Activated naive CD8-positive, alpha-beta T cell treated with anti-CD3 and anti-CD28 coated beads for 36 hours (primary cell): ENCODE data around the gene TBXAS1. TPM values are rescaled to one million over a fixed set of nuclear protein-coding genes. Genes with fewer than 3 reads are reported as not detected.

ENCODE experiments used
- DNase-seq: peaks from one replicate; pipeline ENCODE4 v3.0.0; 2021
- H3K27ac Mint-ChIP-seq: one replicate; pipeline ENCODE4 v1.8.0; 2022; ENCODE audit warnings: mild to moderate bottlenecking, moderate library complexity, mixed read lengths
- H3K27me3 Mint-ChIP-seq: one replicate; pipeline ENCODE4 v1.8.0; 2022; ENCODE audit warnings: mild to moderate bottlenecking, mixed read lengths
- H3K36me3 Mint-ChIP-seq: one replicate; pipeline ENCODE4 v1.8.0; 2021; ENCODE audit warnings: mild to moderate bottlenecking, mixed read lengths
- H3K4me1 Mint-ChIP-seq: one replicate; pipeline ENCODE4 v1.8.0; 2021; ENCODE audit warnings: mixed read lengths
- H3K4me3 Mint-ChIP-seq: one replicate; pipeline ENCODE4 v1.8.0; 2022; ENCODE audit warnings: mild to moderate bottlenecking, moderate library complexity, mixed read lengths
- H3K9me3 Mint-ChIP-seq: one replicate; pipeline ENCODE4 v1.8.0; 2022; ENCODE audit warnings: mixed read lengths
- total RNA-seq, 2 experiments: library from RNA; stranded (reverse); gene quantifications; one replicate each; pipeline ENCODE4 v1.2.3, GENCODE V29; 2021

The TBXAS1 gene
- 1 to 10 TPM; 1.5 to 1.8 TPM for total RNA-seq

DNA sequence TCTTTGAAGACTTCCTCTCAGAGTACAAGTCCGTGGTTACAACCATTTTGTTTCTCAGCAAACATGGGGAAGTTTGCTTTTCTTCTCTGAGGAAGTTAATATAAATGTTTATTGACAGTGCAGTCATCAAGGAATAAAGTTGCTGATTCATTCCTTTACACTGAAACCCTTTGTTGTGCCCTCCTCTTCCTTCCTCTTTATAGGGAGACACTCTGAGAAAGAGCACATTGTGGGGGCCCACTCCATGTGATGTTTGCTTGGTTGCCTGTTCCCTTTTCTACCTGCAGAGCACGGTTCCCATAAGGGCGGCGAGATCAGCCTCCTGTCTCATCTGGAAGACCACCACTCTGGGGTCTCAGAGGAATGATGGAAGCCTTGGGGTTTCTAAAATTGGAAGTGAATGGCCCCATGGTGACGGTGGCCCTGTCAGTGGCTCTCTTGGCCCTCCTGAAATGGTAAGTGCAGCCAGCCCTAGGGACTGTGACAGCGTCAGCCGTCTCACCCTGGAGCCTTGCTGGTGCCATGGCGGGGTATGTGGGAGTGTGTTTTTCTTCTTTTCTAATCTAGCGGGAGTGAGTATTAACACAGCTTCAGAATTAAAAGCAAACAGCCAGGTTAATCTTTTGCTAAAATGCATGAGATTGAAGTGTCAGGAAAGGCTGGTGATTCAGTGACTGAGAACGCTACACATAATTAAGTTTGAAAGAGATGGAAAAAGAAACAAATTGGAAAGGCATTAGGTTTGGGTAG is at the start of gene TBXAS1:
Gene TBXAS1, plus strand, starts transcription at position 240 of the 750 bp plus-strand sequence. Its CDS starts 127 bp downstream, at position 367.
- Mint-ChIP-seq H3K27me3 (peaks cover 8% of the 10 kb centered on the region), H3K4me1 (peaks cover 19% of the 10 kb centered on the region), H3K9me3 (peaks cover 8% of the 10 kb centered on the region), H3K36me3 (no peaks in the 10 kb centered on the region), H3K27ac (peak within 1 kb of the TSS; percentile 47), H3K4me3 (peak within 1 kb of the TSS; percentile 51)
- DNase-seq = no peak

GRCh38 chr7:139782932-139783331 is 46.1 kb upstream of the TBXAS1 start:
- DNase-seq = no peak
- H3K4me3 Mint-ChIP-seq = no peak overlapping the region
- no peaks in the 10 kb centered on the region for H3K9me3 Mint-ChIP-seq
- H3K27me3 Mint-ChIP-seq = peaks cover 23% of the 10 kb centered on the region
- H3K4me1 Mint-ChIP-seq = peaks cover 3% of the 10 kb centered on the region
- no peak overlapping the region for H3K27ac Mint-ChIP-seq
- H3K36me3 Mint-ChIP-seq = peaks cover 2% of the 10 kb centered on the region

DNA sequence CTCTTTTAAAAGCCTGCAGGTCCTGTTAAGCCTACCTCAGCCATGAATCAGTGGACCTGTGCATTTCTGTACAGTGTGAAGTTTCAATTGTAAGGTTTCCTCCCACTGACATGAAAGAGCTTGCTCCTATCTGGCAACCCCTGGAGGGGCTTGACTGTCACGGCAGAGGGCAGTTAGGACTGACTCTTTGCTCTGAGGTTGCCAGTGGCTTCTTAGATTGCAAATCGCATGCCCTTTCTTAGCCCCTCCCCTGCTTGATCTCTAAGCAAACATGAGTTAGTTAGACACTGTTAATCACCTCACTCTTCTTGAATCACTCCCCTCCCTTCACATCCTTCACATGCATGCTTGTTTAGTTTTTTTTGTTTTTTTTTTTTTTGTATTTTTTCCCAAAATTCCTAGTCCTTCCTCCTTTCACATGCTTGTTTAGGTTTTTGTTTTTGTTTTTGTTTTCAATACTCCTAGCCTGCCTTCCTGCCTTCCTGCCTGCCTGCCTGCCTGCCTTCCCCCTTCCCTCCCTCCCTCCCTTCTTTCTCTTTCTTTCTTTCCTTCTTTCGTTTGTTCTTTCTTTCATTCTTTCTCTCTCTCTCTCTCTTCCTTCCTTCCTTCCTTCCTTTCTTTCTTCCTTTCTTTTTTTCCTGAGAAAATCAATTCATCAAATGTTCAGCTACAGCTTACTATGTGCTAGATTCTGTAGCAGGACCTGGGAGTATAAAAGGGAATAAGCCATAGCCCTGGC is 45.2 kb upstream of the TBXAS1 start:
- no peaks in the 10 kb centered on the region for H3K4me1 Mint-ChIP-seq
- peaks cover 2% of the 10 kb centered on the region for H3K36me3 Mint-ChIP-seq
- H3K4me3 Mint-ChIP-seq = no peak overlapping the region
- no peak for DNase-seq
- H3K27ac Mint-ChIP-seq = no peak overlapping the region
- H3K27me3 Mint-ChIP-seq = peaks cover 19% of the 10 kb centered on the region
- no peaks in the 10 kb centered on the region for H3K9me3 Mint-ChIP-seq

DNA sequence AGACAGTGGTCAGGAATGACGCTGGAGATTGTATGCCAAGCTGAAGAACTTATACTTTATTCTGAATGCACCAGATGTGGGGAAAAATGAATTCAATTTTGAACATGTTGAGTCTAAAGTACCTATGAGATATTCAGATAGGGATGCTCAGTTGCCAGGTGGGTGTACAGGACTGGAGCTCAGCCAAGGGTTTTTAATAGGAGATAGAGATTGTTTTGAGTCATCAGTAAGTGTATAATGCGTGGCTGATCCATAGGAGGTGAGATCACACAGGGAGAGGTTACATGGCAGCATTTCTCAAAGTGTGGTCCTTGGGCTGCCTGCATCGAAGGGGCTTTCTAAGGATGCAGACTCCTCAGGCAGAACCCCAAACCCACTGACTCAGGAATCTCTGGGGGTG is 44.4 kb upstream of the TBXAS1 start:
- Mint-ChIP-seq H3K4me3 (no peak overlapping the region), H3K27ac (no peak overlapping the region), H3K27me3 (peaks cover 12% of the 10 kb centered on the region), H3K9me3 (no peaks in the 10 kb centered on the region), H3K4me1 (no peaks in the 10 kb centered on the region), H3K36me3 (peaks cover 2% of the 10 kb centered on the region)
- DNase-seq = no peak

DNA sequence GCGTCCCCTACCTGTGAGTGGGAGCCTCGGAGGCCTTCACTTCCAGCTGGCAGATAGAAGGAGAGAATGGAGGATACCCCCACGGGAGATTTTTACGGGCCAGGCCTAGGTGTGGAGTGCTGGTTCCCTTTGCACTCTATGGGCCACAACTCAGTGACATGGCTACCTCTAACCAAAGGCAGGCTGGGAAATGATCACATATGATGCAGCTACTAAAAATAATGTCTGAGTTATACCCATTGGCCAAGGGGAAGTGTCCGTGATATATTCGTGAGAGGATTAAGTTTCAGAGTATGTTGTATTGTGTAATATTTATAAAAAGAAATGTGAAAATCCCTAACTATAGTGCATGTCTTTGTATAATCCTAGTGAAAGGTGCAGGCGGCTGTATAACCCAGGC is 37.7 kb upstream of the TBXAS1 start:
- peaks cover 3% of the 10 kb centered on the region for H3K9me3 Mint-ChIP-seq
- H3K27me3 Mint-ChIP-seq = no peaks in the 10 kb centered on the region
- peaks cover 3% of the 10 kb centered on the region for H3K36me3 Mint-ChIP-seq
- no peak overlapping the region for H3K27ac Mint-ChIP-seq
- no peak for DNase-seq
- H3K4me3 Mint-ChIP-seq = no peak overlapping the region
- no peaks in the 10 kb centered on the region for H3K4me1 Mint-ChIP-seq

DNA sequence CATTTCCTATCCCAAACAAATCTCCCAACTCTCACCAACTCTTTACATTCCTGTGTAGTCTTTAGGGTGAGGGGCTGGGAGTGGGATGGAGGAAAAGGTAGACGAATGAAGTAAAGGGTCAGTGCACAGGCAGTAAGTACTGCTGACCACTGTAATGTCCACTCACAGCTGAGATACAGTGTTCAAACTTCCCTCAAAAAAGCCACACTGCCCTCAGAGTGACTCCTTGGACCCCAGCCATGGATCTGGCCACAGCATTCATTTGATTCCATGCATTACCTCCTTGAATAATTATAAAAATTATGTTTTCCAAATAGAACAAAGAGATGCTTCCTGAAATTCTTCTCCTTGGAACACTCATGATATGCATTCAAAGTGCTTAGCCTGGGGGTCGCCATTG is 31.5 kb upstream of the TBXAS1 start:
- H3K36me3 Mint-ChIP-seq = peaks cover 3% of the 10 kb centered on the region
- no peaks in the 10 kb centered on the region for H3K27me3 Mint-ChIP-seq
- no peak for DNase-seq
- peaks cover 8% of the 10 kb centered on the region for H3K4me1 Mint-ChIP-seq
- H3K27ac Mint-ChIP-seq = no peak overlapping the region
- peaks cover 5% of the 10 kb centered on the region for H3K9me3 Mint-ChIP-seq
- no peak overlapping the region for H3K4me3 Mint-ChIP-seq

- no peaks in the 10 kb centered on the region for H3K27me3 Mint-ChIP-seq
- no peak overlapping the region for H3K4me3 Mint-ChIP-seq
- H3K27ac Mint-ChIP-seq = no peak overlapping the region
- H3K9me3 Mint-ChIP-seq = peaks cover 11% of the 10 kb centered on the region
- DNase-seq = no peak
- H3K4me1 Mint-ChIP-seq = peaks cover 8% of the 10 kb centered on the region
- H3K36me3 Mint-ChIP-seq = peaks cover 9% of the 10 kb centered on the region
Measured at GRCh38 chr7:139798221-139798620, 30.8 kb upstream of the TBXAS1 start.

GRCh38 chr7:139798892-139799291 is 30.2 kb upstream of the TBXAS1 start:
- H3K4me1 Mint-ChIP-seq = peaks cover 8% of the 10 kb centered on the region
- H3K27me3 Mint-ChIP-seq = no peaks in the 10 kb centered on the region
- H3K36me3 Mint-ChIP-seq = peaks cover 9% of the 10 kb centered on the region
- no peak overlapping the region for H3K4me3 Mint-ChIP-seq
- no peak for DNase-seq
- no peak overlapping the region for H3K27ac Mint-ChIP-seq
- peaks cover 12% of the 10 kb centered on the region for H3K9me3 Mint-ChIP-seq

DNA sequence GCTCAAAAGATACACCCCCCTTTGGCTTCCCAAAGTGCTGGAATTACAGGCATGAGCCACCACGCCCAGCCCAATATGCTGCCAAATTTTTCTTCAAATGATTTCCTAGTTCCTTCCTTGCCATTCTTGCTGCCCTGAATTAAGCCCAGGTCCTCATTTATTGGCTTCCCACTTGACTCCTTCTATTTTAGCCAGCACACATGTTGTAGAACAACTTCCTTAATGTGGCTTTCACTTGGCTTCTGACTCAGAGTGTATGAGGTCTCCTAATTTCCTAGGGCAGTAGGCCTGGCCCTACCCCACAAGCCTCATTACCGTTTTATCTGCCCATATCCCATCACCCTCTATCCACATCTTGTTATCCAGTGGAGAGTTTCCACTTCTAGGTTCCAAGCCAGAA is 29.5 kb upstream of the TBXAS1 start:
- no peaks in the 10 kb centered on the region for H3K27me3 Mint-ChIP-seq
- H3K9me3 Mint-ChIP-seq = peaks cover 15% of the 10 kb centered on the region
- H3K36me3 Mint-ChIP-seq = peaks cover 12% of the 10 kb centered on the region
- H3K27ac Mint-ChIP-seq = no peak overlapping the region
- no peak for DNase-seq
- H3K4me1 Mint-ChIP-seq = peaks cover 8% of the 10 kb centered on the region
- H3K4me3 Mint-ChIP-seq = no peak overlapping the region

GRCh38 chr7:139804571-139804970 is 24.5 kb upstream of the TBXAS1 start:
- no peak overlapping the region for H3K4me3 Mint-ChIP-seq
- H3K27ac Mint-ChIP-seq = no peak overlapping the region
- H3K9me3 Mint-ChIP-seq = peaks cover 16% of the 10 kb centered on the region
- H3K36me3 Mint-ChIP-seq = peaks cover 16% of the 10 kb centered on the region
- H3K27me3 Mint-ChIP-seq = peaks cover 5% of the 10 kb centered on the region
- DNase-seq = no peak
- H3K4me1 Mint-ChIP-seq = no peaks in the 10 kb centered on the region

DNA sequence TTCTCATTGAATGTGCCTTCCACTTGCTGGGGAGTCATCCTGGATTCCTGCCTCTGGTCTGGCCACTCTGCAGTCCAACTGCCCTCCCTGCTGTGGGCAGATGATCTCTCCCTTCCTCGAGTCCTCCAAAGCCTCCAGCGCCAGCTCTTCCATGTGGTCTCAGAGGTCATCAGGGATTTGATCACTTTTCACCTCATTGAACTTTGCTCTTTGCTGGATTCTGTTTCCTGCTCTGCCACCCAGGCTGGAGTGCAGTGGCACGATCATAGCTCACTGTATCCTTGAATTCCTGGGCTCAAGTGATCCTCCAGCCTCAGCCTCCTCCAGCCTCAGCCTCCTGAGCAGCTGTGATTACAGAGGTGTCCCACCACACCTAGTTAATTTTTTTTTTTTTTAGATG is 22.1 kb upstream of the TBXAS1 start:
- H3K27me3 Mint-ChIP-seq = peaks cover 5% of the 10 kb centered on the region
- no peak for DNase-seq
- peaks cover 16% of the 10 kb centered on the region for H3K9me3 Mint-ChIP-seq
- peaks cover 2% of the 10 kb centered on the region for H3K4me1 Mint-ChIP-seq
- no peak overlapping the region for H3K27ac Mint-ChIP-seq
- H3K36me3 Mint-ChIP-seq = peaks cover 16% of the 10 kb centered on the region
- no peak overlapping the region for H3K4me3 Mint-ChIP-seq

- Mint-ChIP-seq H3K4me1 (peaks cover 2% of the 10 kb centered on the region), H3K27ac (no peak overlapping the region), H3K9me3 (peaks cover 7% of the 10 kb centered on the region), H3K4me3 (no peak overlapping the region), H3K36me3 (peaks cover 10% of the 10 kb centered on the region), H3K27me3 (peaks cover 5% of the 10 kb centered on the region)
- DNase-seq = no peak
Measured at GRCh38 chr7:139808427-139808826, 20.6 kb upstream of the TBXAS1 start.

GRCh38 chr7:139808846-139809442 is 20.1 kb upstream of the TBXAS1 start:
- Mint-ChIP-seq H3K27ac (no peak overlapping the region), H3K36me3 (peaks cover 10% of the 10 kb centered on the region), H3K4me3 (no peak overlapping the region), H3K9me3 (peaks cover 7% of the 10 kb centered on the region), H3K4me1 (peaks cover 6% of the 10 kb centered on the region), H3K27me3 (peaks cover 5% of the 10 kb centered on the region)
- no peak for DNase-seq

GRCh38 chr7:139811066-139811465 is 18.0 kb upstream of the TBXAS1 start:
- peaks cover 6% of the 10 kb centered on the region for H3K4me1 Mint-ChIP-seq
- H3K36me3 Mint-ChIP-seq = peaks cover 6% of the 10 kb centered on the region
- H3K27ac Mint-ChIP-seq = no peak overlapping the region
- H3K9me3 Mint-ChIP-seq = peaks cover 1% of the 10 kb centered on the region
- peaks cover 5% of the 10 kb centered on the region for H3K27me3 Mint-ChIP-seq
- no peak for DNase-seq
- no peak overlapping the region for H3K4me3 Mint-ChIP-seq

DNA sequence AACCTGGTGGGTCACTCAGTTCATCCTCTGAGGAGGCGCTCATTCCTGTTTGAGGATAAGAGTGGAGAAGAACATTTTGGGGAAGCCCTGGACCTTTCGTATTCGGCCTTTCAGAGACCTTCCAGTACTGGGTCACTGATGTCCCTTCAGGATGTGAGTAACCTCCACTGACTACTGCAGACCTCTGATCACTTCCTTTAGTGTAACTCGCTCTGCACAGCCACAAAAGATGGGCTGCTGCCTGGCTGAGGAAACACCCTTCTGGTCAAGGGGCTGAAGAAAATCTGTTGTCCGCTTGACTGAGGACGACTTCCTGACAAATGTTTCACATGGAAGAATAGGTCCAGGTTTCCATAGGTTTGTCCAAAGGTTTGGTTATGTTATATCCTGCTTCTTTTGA is 15.9 kb upstream of the TBXAS1 start:
- no peak overlapping the region for H3K27ac Mint-ChIP-seq
- no peaks in the 10 kb centered on the region for H3K36me3 Mint-ChIP-seq
- H3K9me3 Mint-ChIP-seq = peaks cover 2% of the 10 kb centered on the region
- H3K4me1 Mint-ChIP-seq = peaks cover 6% of the 10 kb centered on the region
- H3K27me3 Mint-ChIP-seq = no peaks in the 10 kb centered on the region
- DNase-seq = no peak
- no peak overlapping the region for H3K4me3 Mint-ChIP-seq
